Measurements from ENCODE around the gene PLEKHG4. TPM values are rescaled to one million over a fixed set of nuclear protein-coding genes. Genes with fewer than 3 reads are reported as not detected.

The PLEKHG4 gene
- total and polyA plus RNA-seq, 10 of the 15 experiments (the other 5 are each of a cell fraction or from before 2014, with no cell fraction given): 0.14 to 2.6 (median 0.99) TPM

GRCh38 chr16:67312719-67313118, 33.4 kb downstream of the PLEKHG4 start:
- ChIA-PET RAD21 (ENCODE audit: unreplicated experiment) (interaction anchor here (0.7 to 2.6 kb wide), 2 partner anchors 13 to 282 kb away, joined by 3 to 13 read pairs; partner anchors contain the start of genes KCTD19 and LRRC36), SMC1A (ENCODE audit: uncharacterized antibody, unreplicated experiment) (interaction anchor here (1.3 to 2.2 kb wide), 3 partner anchors 9 to 34 kb away, joined by 3 to 9 read pairs (median 3); partner anchors contain the start of genes KCTD19 and LRRC36), POLR2A (interaction anchor here (1.6 kb wide), 1 partner anchor 12 kb away, joined by 7 read pairs; no protein-coding TSS in a partner anchor), CTCF (interaction anchor here (0.8 to 3.7 kb wide), 5 partner anchors 13 to 56 kb away, joined by 3 to 20 read pairs (median 4); partner anchors contain the start of genes KCTD19 and LRRC36)
- Histone ChIP-seq H4K20me1 (ENCODE audit: control insufficient read depth, insufficient read depth) (no peaks in the 10 kb centered on the region), H3K4me2 (ENCODE audit: control insufficient read depth, insufficient read depth) (no peak overlapping the region), H3K27ac (ENCODE audit: control insufficient read depth, insufficient read depth) (peak overlapping the region; percentile 23), H3K36me3 (ENCODE audit: control insufficient read depth in 2 of 2, insufficient read depth in 2 of 2, low read length in 1 of 2) (no peaks in the 10 kb centered on the region), H3K9me3 (replicated peaks; ENCODE audit: control insufficient read depth, insufficient read depth, low read length) (no peaks in the 10 kb centered on the region), H2AFZ (ENCODE audit: control insufficient read depth, low read depth, low read length) (peak overlapping the region; percentile 29; the same call in 1 of the 2 replicates), H3K27me3 (replicated peaks in 1 of 2; ENCODE audit: control insufficient read depth in 2 of 2, insufficient read depth in 2 of 2, low read length in 1 of 2) (no peaks in the 10 kb centered on the region), H3K4me3 (no peak overlapping the region), H3K9ac (ENCODE audit: control insufficient read depth, insufficient read depth, low read length) (no peak overlapping the region; the same call in 1 of the 2 replicates), H3K79me2 (ENCODE audit: control insufficient read depth, insufficient read depth, low read length) (no peaks in the 10 kb centered on the region), H3K4me1 (ENCODE audit: control insufficient read depth, insufficient read depth, low read length) (peaks cover 25% of the 10 kb centered on the region)
- FAIRE-seq: no peak
- no peak for DNase-seq (ENCODE audit: low read depth, low spot score)
- BruUV-seq (replicated peaks): no TSS peak
- intact Hi-C loops (cut with micrococcal nuclease; ENCODE audit: unreplicated experiment) (no loop called here), in situ Hi-C loops (cut with MboI) (no loop called here)
- ATAC-seq: no peak
- no peak for TF ChIP-seq TCF3 (IDR thresholded peaks at IDR 0.05; ENCODE audit: borderline replicate concordance, insufficient read depth, low read depth, low read length)
- TF ChIP-seq KLF5 (IDR thresholded peaks at IDR 0.05; ENCODE audit: partially characterized antibody): no peak

GRCh38 chr16:67317853-67318252, 38.5 kb downstream of the PLEKHG4 start:
- Histone ChIP-seq H3K4me1 (ENCODE audit: control insufficient read depth, insufficient read depth, low read length) (no peaks in the 10 kb centered on the region), H2AFZ (ENCODE audit: control insufficient read depth, low read depth, low read length) (no peak overlapping the region), H3K4me2 (ENCODE audit: control insufficient read depth, insufficient read depth) (no peak overlapping the region), H3K9ac (ENCODE audit: control insufficient read depth, insufficient read depth, low read length) (no peak overlapping the region), H3K27ac (ENCODE audit: control insufficient read depth, insufficient read depth) (no peak overlapping the region), H3K36me3 (ENCODE audit: control insufficient read depth in 2 of 2, insufficient read depth in 2 of 2, low read length in 1 of 2) (no peaks in the 10 kb centered on the region), H3K9me3 (replicated peaks; ENCODE audit: control insufficient read depth, insufficient read depth, low read length) (no peaks in the 10 kb centered on the region), H3K4me3 (no peak overlapping the region), H4K20me1 (ENCODE audit: control insufficient read depth, insufficient read depth) (no peaks in the 10 kb centered on the region), H3K79me2 (ENCODE audit: control insufficient read depth, insufficient read depth, low read length) (no peaks in the 10 kb centered on the region), H3K27me3 (replicated peaks in 1 of 2; ENCODE audit: control insufficient read depth in 2 of 2, insufficient read depth in 2 of 2, low read length in 1 of 2) (no peaks in the 10 kb centered on the region)
- ChIA-PET SMC1A (ENCODE audit: uncharacterized antibody, unreplicated experiment) (interaction anchor here (0.9 to 1.1 kb wide), 2 partner anchors 10 to 48 kb away, joined by 3 read pairs; no protein-coding TSS in a partner anchor), POLR2A (no interaction called here), CTCF (interaction anchor here (0.9 kb wide), 1 partner anchor 21 kb away, joined by 3 read pairs; no protein-coding TSS in a partner anchor), RAD21 (ENCODE audit: unreplicated experiment) (interaction anchor here (0.8 kb wide), 1 partner anchor 9 kb away, joined by 4 read pairs; no protein-coding TSS in a partner anchor)
- no peak for FAIRE-seq
- no peak for DNase-seq (ENCODE audit: low read depth, low spot score)
- no peak for ATAC-seq
- intact Hi-C loops (cut with micrococcal nuclease; ENCODE audit: unreplicated experiment): no loop called here
- BruUV-seq (replicated peaks): no TSS peak
- in situ Hi-C loops (cut with MboI): no loop called here
- TF ChIP-seq MEF2B (IDR thresholded peaks at IDR 0.05; ENCODE audit: partially characterized antibody, poor library complexity, severe bottlenecking) (no peak), ASH2L (IDR thresholded peaks at IDR 0.05; ENCODE audit: borderline replicate concordance, low read depth) (no peak), USF2 (IDR thresholded peaks at IDR 0.05; ENCODE audit: borderline replicate concordance, low read depth, low read length) (no peak), ATF3 (IDR thresholded peaks at IDR 0.05; ENCODE audit: borderline replicate concordance, extremely low read depth, low read depth, low read length) (no peak), HDAC6 (IDR thresholded peaks at IDR 0.05; ENCODE audit: unreplicated experiment) (no peak), RB1 (IDR thresholded peaks at IDR 0.05; ENCODE audit: borderline replicate concordance) (no peak), ZNF687 (IDR thresholded peaks at IDR 0.05) (no peak), NR2F1 (conservative IDR thresholded peaks at IDR 0.05) (no peak), BMI1 (IDR thresholded peaks at IDR 0.05; ENCODE audit: borderline replicate concordance) (no peak), PML (IDR thresholded peaks at IDR 0.05; ENCODE audit: low read length) (no peak), DPF2 (IDR thresholded peaks at IDR 0.05) (no peak)
